Gastrocnemius medialis (tissue), 4 donors: ENCODE data around the gene CHRD.

Experiments
- CTCF ChIP-seq, 5 experiments: fragments of 450-650 bp in 3 of 5; fragments of 200-600 bp in 2 of 5; sonication (generic) in 2 of 5; IDR thresholded peaks in 4 of 5; conservative IDR thresholded peaks in 1 of 5; 1 replicate in 4 of 5; 2 replicates in 1 of 5; pipeline ENCODE4 v1.5.1; 2016 to 2019; ENCODE audit warnings: antibody characterized with exemption in 5 of 5, mild to moderate bottlenecking in 3 of 5, moderate library complexity in 3 of 5
- POLR2A ChIP-seq, 2 donors: fragments of 450-650 bp; IDR thresholded peaks; one replicate each; pipeline ENCODE4 v1.6.1; 2017; ENCODE audit warnings: antibody characterized with exemption in 2 of 2, mild to moderate bottlenecking in 2 of 2, moderate library complexity in 2 of 2

- no peak for TF ChIP-seq CTCF (IDR thresholded peaks at IDR 0.05 in 4 of 5, conservative IDR thresholded peaks at IDR 0.05 in 1 of 5)
- no peak for TF ChIP-seq POLR2A (IDR thresholded peaks at IDR 0.05)
Measured at GRCh38 chr3:184377882-184378445, 1.9 kb upstream of the CHRD start, which contains the start of gene THPO.
